Stimulated activated CD4-positive, alpha-beta T cell treated with anti-CD3 and anti-CD28 coated beads, Interleukin-12 subunit alpha, Interleukin-12 subunit beta, amount 100 ng/mL, for 48 hours (primary cell): ENCODE results near the gene SULT2A1.
A peak's percentile ranks its signal among the peaks of the same experiment; 100 is the strongest.
"Not testable (repeated sequence)": the region's sequence is repeated elsewhere in the genome, so short reads cannot be mapped to it uniquely, and the experiment has no call there.

ENCODE experiments used
- DNase-seq, 3 donors: peaks; one replicate each; pipeline ENCODE4 v3.0.0-alpha.2; 2020; ENCODE audit warnings: low read depth in 2 of 3, low spot score in 1 of 3

SULT2A1 gene

DNA sequence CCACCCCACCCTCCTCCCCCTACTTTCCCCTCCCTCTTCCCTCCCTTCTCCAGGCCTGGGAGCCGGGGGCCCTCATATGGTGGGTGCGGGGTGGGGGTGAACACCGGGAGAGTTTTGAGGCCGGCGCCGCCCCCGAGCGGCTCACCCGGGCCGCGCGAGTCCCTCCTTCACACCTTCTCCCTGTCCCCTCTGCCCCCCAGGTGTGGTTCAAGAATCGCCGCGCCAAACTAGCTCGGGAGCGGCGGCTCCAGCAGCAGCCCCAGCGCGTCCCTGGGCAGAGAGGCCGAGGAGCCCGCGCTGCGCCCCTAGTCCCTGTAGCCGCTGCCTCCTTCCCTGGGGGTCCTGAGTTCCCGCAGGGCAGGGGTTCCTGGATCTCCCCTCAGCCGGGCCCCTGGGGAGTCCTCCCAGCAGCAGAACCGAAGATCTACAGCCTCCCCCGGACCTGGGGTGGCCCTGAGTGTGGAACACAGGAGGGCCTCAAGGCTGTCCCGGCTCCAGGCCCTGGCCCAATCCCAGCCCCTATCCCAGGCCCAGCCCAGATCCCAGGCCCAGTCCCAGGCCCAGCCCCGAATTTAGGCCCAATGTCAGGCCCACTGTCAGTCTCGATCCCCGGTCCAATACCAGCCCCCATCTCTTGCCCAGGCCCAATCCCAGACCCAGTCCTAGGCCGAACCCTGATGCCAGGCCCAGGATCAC, 25.4 kb downstream of the SULT2A1 start:
- no peak for DNase-seq

DNA sequence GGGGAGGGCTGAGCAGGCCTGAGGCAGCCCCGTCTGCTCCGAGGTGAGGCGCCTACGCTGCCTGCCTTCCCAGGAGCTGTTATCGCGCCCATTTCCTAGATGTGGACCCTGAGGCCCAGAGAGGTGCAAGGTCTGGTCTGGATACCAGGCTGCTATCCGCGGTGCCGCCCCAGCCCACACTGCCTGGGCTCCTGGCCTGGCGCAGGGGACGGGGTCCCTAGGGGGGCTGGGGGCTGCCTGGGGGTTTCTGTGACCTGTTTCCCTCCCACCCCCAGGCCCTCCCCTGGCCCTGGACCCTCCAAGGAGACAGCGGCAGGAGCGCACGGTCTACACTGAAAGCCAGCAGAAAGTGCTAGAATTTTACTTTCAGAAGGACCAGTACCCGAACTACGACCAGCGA, 26.3 kb downstream of the SULT2A1 start:
- DNase-seq = not testable (repeated sequence)

DNA sequence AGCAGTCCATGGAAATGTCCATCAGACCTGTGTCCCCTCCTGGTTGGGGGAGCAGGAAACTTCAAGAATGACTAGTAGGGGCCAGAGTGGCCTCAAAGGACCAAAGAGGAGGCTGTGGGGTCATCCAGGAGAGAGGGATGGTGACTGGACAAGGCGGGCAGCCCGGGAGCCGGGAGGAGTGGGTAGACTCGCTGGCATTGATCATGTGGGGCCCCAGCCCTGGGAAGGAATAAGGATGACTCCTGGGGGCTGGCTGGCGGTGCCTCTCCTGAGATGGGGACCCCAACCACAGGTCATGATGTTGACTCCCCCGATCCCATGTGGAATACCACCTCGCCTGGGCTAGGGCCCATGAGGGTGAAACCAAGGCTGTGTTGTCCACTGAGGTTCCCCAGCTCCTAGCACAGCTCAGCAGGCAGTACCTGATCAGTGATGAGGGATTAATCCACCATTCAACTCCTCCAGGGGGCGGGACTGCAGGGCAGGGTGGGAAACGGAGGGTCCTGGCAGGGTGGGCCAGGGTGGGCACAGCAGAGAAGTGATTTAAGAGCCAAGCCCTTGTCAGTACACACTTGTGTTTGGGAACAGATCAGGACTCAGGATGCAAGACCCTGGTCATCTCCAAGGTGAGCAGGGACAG, 27.3 kb downstream of the SULT2A1 start, which contains the start of gene TPRX2:
TSS of gene TPRX2 (plus strand) at position 590 of the 640 bp plus-strand sequence. CDS start at position 602, 12 bp downstream.
- DNase-seq = not testable (repeated sequence)

DNA sequence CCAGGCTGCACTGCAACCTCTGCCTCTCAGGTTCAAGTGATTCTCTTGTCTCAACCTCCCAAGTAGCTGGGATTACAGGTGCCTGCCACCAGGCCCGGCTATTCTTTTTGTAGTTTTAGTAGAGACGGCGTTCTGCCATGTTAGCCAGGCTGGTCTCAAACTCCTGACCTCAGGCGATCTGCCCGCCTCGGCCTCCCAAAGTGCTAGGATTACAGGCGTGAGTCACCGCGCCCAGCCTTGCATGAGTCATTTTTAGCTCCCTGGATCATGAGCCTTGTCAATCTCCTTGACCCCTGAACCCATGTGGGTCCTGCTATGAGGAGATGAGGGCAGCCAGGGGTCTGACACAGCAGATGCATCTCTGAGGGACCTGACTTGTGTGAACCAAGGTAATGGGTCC, 27.9 kb downstream of the SULT2A1 start:
- not testable (repeated sequence) for DNase-seq

DNA sequence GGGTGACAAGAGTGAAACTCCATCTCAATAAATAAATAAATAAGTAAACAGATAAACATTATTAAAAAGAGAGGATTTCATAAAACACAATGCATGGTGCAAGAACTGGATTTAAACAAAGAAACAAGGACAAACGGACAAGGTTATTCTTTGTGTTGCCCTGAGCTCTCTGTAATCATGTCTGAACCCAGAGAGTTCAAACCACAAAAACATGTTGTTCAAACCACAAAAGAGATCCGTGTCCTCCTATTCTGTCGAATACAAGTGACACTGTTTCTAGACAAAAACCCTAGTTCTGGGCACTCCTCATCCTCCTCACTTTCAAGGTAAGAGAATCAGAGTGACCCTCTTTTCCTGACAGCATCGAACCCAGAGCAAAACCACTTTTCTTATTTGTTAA, 31.7 kb downstream of the SULT2A1 start:
- DNase-seq = no peak

DNA sequence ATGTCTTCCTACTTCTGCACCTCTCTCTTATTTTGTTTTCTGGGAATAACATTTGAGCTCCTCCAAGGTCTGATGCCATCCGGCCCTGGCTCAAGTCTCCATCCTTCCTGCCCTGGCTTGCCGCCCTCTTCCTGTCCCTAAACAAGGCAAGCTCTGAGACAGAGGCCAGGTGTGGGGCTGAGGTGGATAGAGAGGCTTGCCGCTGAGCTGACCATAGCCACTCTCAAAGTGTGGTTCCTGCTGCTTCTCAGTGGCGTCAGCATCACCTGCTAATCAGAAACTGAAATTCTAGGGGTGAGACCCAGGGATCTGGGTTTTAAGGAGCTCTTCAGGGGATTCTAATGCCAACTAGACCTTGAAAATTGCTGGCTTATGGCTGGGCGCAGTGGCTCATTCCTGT, 33.1 kb downstream of the SULT2A1 start:
- no peak for DNase-seq

DNA sequence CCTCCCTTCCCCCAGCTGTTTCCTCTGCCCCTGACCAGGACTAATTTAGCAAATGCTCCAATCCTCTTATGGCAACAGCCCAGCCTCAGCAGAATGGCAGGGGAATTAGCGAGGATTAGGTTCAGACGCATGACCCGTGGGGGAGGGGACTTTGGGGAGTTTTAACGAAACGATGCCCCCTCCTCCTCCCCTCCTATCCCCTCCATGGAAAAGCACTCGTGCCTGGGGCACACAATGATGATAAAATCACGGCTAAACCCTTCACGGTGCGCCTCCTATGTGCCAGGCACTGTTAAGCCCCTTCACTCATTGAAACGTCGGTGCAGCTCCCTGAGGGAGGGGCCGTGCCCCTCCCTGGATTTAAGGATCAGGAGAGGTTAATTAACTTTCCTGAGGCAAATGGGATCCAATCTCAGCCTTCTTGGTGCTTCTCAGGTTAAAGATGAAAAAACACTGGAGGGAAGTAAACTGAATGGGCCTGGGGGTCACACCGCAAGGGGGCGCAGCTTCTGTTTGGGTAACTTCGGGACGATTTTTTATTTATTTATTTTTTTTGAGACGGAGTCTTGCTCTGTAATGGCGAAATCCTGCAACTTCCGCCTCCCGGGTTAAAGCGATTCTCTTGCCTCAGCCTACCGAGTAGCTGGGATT, 37.2 kb downstream of the SULT2A1 start:
- peak; percentile 27 to 47 (median 28) for DNase-seq

DNA sequence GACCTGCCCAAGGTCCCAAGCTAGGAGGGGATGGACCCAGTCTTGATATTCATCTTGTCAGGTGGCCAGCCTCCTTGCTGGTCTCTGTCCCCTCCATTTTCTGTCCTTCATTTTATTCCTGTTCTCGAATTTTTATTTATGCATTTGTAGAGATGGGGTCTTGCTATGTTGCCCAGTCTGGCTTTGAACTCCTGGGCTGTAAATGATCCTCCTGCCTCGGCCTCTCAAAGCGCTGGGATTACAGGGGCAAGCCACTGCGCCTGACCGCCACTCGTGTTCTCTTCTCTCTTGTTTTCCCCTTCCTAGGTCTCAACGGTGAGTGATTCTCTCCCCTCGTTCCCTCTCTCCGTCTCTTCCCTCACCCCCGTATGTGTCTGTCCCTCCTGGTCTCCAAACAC, 37.7 kb downstream of the SULT2A1 start:
- no peak for DNase-seq

DNA sequence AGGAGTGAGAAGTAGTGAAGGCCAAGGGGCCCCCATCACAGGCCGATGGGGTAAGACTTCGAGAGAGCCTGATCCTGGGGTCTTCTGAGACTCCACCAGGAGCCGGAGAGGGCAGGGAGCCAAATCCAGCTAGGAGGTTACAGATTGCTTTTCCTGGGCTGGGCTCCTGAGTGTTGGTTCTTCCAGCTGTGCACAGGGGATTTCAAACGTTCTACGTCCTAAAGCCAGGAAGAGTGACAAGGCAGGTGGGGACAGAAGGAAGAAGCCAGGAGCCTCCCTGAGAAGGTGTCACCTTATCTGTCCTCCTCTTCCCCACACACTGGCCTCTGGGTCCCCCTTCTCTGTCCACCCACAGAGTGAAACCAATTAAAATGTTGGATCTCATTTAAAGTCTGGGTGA, 43.2 kb downstream of the SULT2A1 start:
- no peak for DNase-seq

DNA sequence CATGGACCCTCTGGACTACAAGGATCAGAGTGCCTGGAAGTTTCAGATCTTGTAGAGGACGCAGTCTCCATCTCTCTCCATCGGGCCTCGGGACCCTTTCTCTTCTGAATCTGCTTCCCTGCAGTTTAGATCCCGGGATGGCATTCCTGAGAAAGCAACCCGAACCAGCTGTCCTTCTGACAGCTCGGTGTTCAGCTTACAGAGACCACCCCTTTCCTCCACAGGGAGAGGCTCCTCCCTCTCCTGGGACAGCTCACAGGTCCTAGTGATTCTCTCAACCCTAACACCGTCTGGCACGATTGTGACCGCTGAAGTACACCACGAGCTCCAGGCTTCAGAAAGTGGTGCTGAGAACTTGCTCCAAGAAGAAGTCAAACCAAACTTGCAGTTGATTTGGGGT, 46.2 kb downstream of the SULT2A1 start:
- no peak for DNase-seq

DNA sequence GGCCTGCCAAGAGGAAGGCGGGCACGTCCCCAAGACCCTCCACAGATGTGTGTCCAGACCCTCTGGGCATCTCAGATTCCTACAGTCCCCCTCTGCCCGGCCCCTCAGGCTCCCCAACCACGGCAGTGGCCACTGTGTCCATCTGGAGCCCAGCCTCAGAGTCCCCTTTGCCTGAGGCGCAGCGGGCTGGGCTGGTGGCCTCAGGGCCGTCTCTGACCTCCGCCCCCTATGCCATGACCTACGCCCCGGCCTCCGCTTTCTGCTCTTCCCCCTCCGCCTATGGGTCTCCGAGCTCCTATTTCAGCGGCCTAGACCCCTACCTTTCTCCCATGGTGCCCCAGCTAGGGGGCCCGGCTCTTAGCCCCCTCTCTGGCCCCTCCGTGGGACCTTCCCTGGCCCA, 46.7 kb downstream of the SULT2A1 start:
- DNase-seq = no peak

DNA sequence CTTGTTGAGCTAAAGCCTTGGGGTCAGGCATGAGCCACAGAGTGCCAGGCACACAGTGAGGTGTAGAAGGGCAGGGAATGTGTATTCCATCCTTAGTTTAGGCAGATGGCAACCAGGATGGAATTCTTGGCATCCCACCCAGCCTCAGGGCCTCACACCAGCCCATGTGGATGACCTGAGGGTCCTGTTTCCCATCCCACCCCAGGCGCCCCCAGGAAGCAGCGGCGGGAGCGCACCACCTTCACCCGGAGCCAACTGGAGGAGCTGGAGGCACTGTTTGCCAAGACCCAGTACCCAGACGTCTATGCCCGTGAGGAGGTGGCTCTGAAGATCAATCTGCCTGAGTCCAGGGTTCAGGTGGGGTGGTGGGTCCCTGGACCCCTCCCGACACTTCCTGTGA, 50.1 kb downstream of the SULT2A1 start:
- no peak for DNase-seq

DNA sequence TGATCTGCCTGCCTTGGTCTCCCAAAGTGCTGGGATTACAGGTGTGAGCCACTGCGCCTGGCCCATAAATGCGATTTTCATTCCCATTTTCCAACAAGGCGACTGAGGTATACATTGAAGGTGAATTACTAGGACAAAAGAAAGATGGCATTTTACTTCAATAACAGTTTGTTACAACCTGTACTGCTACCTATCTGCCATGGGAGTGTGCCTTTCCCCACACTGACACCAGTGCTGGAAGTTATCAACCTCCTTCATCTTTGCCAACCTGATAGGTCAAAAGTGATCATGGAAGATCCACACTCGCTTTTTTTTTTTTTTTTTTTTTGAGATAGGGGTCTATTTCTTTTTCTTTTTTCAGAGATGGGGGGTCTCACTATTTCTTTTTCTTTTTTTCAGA, 53.4 kb downstream of the SULT2A1 start:
- DNase-seq = no peak

DNA sequence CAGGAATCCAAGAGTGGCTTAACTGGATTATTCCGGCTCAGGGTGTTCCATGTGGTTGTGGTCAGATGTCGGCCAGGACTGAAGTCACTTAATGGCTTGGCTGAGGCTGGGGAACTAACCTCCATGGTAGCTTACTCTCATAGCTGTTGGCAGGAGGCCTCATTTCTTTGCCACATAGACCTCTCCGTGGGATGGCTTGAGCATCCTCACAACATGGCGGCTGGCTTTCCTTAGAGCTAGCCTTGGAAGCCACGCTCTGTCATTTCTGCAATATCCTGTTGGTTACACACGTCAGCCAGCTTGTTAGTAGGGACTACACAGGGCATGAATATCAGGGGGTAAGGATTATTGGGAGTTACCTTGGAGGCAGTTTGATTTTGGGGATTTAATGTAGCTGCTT, 59.3 kb downstream of the SULT2A1 start:
- DNase-seq = no peak

DNA sequence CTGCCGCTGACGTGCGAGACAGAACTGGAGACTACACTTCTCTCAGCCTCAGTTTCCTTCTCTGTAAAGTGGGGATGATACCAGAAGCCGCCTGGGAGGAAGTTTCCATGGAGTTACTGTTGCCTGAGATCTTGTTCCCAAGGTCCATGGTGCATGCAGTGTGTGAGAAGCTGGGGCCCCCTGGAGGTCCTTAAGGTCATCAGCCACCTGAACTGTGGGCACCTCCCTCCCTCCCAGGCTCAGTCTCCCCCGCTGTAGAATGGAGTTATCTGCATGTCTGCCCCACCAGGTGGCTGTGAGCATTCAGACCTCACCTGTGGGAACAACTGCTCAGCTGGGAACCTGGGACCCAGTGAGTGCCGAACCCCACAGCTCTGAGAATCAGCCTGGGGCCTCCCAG, 61.7 kb downstream of the SULT2A1 start:
- no peak for DNase-seq

DNA sequence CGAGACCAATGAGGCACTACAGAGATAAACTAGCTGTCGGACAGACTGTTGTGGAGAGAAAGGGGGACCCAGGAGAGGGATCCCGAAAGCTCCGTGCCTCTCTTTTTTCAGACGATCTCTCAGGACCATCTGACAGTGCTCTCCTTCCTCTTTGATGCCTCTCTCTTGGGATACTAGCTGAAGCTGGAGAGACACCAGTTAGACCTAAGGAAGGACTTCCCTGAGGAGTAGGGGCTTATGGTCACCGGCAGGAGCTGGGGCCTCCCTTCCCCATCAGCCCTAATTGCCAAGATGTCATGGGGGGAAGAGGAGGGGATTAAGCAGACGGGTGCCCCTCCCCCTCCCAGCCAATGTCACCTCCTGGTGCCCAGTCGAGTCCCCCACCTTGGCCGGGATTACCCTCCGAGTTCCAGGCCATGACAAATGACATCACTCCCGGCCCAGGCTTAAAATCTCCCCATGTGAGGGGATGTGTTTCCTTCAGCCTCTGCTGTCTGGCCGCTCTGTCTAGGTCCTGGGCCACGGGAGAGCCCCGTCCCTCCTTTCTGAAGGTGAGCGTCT, 64.6 kb downstream of the SULT2A1 start, which contains the start of gene CRX:
TSS of gene CRX (plus strand) at position 478 of the 561 bp plus-strand sequence. CDS start 12,507 bp downstream, outside the sequence.
- no peak for DNase-seq
